ENCODE data around the gene MEPCE. TPM values are rescaled to one million over a fixed set of nuclear protein-coding genes. Genes with fewer than 3 reads are reported as not detected.

MEPCE gene
- total RNA-seq, 1 donor from 2014 or later, result 36.3 TPM

GRCh38 chr7:100419660-100420226, 9.9 kb upstream of the MEPCE start:
- Histone ChIP-seq H3K4me3 (no peak overlapping the region), H3K27me3 (no peaks in the 10 kb centered on the region), H3K27ac (no peak overlapping the region), H3K36me3 (no peaks in the 10 kb centered on the region), H3K4me1 (no peaks in the 10 kb centered on the region), H3K9me3 (no peaks in the 10 kb centered on the region)
- DNase-seq, result no peak
- TF ChIP-seq CTCF (IDR thresholded peaks at IDR 0.05), result no peak
- ATAC-seq, result no peak
- intact Hi-C loops (cut with DNase I), result no loop called here

- Histone ChIP-seq H3K27me3 (no peaks in the 10 kb centered on the region), H3K4me1 (peaks cover 5% of the 10 kb centered on the region), H3K4me3 (no peak overlapping the region), H3K27ac (no peak overlapping the region), H3K36me3 (no peaks in the 10 kb centered on the region), H3K9me3 (no peaks in the 10 kb centered on the region)
- intact Hi-C loops (cut with DNase I), result no loop called here
- no peak for TF ChIP-seq CTCF (IDR thresholded peaks at IDR 0.05)
- DNase-seq, result no peak
- no peak for ATAC-seq
Observed at GRCh38 chr7:100423315-100423714, 6.3 kb upstream of the MEPCE start.

GRCh38 chr7:100425347-100425746, 4.3 kb upstream of the MEPCE start:
- intact Hi-C loops (cut with DNase I), result no loop called here
- Histone ChIP-seq H3K4me1 (peaks cover 5% of the 10 kb centered on the region), H3K4me3 (no peak overlapping the region), H3K9me3 (no peaks in the 10 kb centered on the region), H3K27me3 (no peaks in the 10 kb centered on the region), H3K36me3 (no peaks in the 10 kb centered on the region), H3K27ac (no peak overlapping the region)
- ATAC-seq (no peak), DNase-seq (no peak)
- no peak for TF ChIP-seq CTCF (IDR thresholded peaks at IDR 0.05)

- intact Hi-C loops (cut with DNase I), result no loop called here
- H3K27me3 ChIP-seq, result no peaks in the 10 kb centered on the region
- DNase-seq, result no peak
- no peaks in the 10 kb centered on the region for H3K9me3 ChIP-seq
- no peak for ATAC-seq
- no peaks in the 10 kb centered on the region for H3K36me3 ChIP-seq
- peaks cover 16% of the 10 kb centered on the region for H3K4me1 ChIP-seq
- no peak overlapping the region for H3K27ac ChIP-seq
- TF ChIP-seq CTCF (IDR thresholded peaks at IDR 0.05), result no peak
- H3K4me3 ChIP-seq, result no peak overlapping the region
Observed at GRCh38 chr7:100426516-100426915, 3.1 kb upstream of the MEPCE start.

- ATAC-seq (no peak), DNase-seq (no peak)
- Histone ChIP-seq H3K4me1 (peaks cover 24% of the 10 kb centered on the region), H3K36me3 (peaks cover 7% of the 10 kb centered on the region), H3K4me3 (peak overlapping the region; percentile 90), H3K27ac (peak overlapping the region; percentile 100), H3K9me3 (no peaks in the 10 kb centered on the region), H3K27me3 (no peaks in the 10 kb centered on the region)
- intact Hi-C loops (cut with DNase I), result no loop called here
- TF ChIP-seq CTCF (IDR thresholded peaks at IDR 0.05), result no peak
Observed at GRCh38 chr7:100427762-100428198, 1.9 kb upstream of the MEPCE start.

Measured in upper lobe of right lung (tissue), 1 donor.